Peyer's patch (tissue), 4 donors: ENCODE data around the gene DEFB118.

ENCODE experiments used
- POLR2A ChIP-seq, 2 donors: fragments of 450-650 bp; IDR thresholded peaks; one replicate each; pipeline ENCODE4 v1.5.1; 2017; ENCODE audit warnings: antibody characterized with exemption in 2 of 2, mild to moderate bottlenecking in 2 of 2, moderate library complexity in 2 of 2
- TF ChIP-seq, protein P1 (sequence below), 6 experiments: fragments of 450-650 bp in 4 of 6; fragments of 200-600 bp in 2 of 6; sonication (generic) in 1 of 6; IDR thresholded peaks; one replicate each; pipeline ENCODE4 v1.5.1; 2017 to 2019; ENCODE audit warnings: antibody characterized with exemption in 6 of 6, mild to moderate bottlenecking in 3 of 6, moderate library complexity in 1 of 6

DNA sequence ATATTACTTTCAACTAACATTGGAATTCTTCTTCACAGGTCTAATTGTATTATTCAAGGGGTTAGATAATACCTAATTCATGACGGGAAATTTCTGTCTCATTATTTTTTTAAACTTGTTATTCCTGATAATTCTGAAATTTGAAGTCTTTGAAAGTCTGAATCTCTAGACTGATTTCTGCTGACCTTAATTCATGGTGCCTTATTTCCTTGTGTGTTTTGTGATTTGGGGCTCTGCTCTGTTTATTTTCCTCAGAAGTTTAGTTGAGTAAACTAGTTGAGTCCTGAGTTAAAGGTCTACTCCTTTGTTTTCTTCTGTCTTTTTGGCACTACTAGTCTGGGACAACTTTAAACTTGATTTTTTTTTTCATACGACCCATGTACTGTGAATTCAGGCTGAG, 5.9 kb downstream of the DEFB118 start:
- TF ChIP-seq, protein P1, sequence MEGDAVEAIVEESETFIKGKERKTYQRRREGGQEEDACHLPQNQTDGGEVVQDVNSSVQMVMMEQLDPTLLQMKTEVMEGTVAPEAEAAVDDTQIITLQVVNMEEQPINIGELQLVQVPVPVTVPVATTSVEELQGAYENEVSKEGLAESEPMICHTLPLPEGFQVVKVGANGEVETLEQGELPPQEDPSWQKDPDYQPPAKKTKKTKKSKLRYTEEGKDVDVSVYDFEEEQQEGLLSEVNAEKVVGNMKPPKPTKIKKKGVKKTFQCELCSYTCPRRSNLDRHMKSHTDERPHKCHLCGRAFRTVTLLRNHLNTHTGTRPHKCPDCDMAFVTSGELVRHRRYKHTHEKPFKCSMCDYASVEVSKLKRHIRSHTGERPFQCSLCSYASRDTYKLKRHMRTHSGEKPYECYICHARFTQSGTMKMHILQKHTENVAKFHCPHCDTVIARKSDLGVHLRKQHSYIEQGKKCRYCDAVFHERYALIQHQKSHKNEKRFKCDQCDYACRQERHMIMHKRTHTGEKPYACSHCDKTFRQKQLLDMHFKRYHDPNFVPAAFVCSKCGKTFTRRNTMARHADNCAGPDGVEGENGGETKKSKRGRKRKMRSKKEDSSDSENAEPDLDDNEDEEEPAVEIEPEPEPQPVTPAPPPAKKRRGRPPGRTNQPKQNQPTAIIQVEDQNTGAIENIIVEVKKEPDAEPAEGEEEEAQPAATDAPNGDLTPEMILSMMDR (IDR thresholded peaks at IDR 0.05): no peak
- TF ChIP-seq POLR2A (IDR thresholded peaks at IDR 0.05): no peak
